ENCODE results near the gene AIDA. TPM values are rescaled to one million over a fixed set of nuclear protein-coding genes. Genes with fewer than 3 reads are reported as not detected.

The AIDA gene
- total RNA-seq, 4 donors from 2014 or later, result 79.3 to 119 (median 108) TPM

DNA sequence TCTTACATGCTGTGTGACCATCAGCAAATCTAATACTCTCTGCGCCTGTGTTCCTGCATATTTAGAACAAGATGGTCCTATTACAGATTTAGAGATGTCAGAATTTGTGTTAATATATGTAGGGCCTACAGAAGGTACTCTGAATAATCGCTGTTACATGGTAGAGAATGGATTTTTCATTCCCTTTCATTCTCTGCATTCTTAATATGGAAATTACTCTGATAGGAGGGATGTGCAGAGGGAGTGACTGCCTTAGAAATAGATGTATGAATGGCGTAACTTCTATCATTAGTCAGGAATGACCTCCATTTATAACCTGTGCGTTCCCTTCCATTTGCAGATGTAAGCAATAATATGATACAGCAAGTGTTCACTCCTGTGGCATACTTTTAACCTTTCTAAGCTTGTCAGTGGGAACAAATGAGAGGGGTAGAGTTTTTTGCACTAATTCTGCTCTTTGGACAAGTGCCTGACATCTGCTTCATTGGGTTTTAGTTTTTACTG lies 48.8 kb downstream of the AIDA start:
- WGBS, 2 donors (ENCODE audit: low coverage in 1 of 2), result 85 to 88% methylated on average over 4 of the region's 4 CpGs
- Histone ChIP-seq H3K27me3 (no peaks in the 10 kb centered on the region), H3K9me3 (no peaks in the 10 kb centered on the region), H3K4me3 (no peak overlapping the region), H3K36me3 (peaks cover 38 to 94% of the 10 kb centered on the region in 2 donors), H3K4me1 (peaks cover 0 to 6% (median 0%) of the 10 kb centered on the region in 3 donors), H3K27ac (no peak overlapping the region)
- TF ChIP-seq POLR2A (IDR thresholded peaks at IDR 0.05), result no peak
- TF ChIP-seq POLR2AphosphoS5 (IDR thresholded peaks at IDR 0.05), result no peak
- TF ChIP-seq CTCF (IDR thresholded peaks at IDR 0.05), result no peak
- no peak for TF ChIP-seq EP300 (IDR thresholded peaks at IDR 0.05)
- ATAC-seq, result no peak

DNA sequence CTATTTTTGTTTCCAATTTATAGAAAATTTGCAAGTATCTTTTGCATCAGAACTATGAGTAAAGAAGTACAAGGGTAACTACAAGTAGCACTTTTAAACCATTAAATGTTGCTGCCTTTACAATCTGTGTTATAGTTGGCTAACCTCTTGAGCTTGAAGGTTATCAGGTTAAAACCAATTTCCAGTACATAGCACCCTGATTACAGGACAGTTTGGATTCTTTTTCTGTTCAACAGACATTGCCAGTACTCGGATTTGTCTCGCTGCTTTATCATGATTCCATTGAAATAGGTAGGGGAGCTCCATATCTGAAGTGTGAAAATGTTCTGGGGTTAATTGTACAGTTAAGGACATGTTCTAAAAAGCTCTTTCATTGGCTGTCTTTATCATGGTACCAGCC lies 54.4 kb downstream of the AIDA start:
- no peak for TF ChIP-seq CTCF (IDR thresholded peaks at IDR 0.05)
- no peak for TF ChIP-seq EP300 (IDR thresholded peaks at IDR 0.05)
- no peak for TF ChIP-seq POLR2A (IDR thresholded peaks at IDR 0.05)
- no peak for TF ChIP-seq POLR2AphosphoS5 (IDR thresholded peaks at IDR 0.05)
- WGBS, 2 donors (ENCODE audit: low coverage in 1 of 2), result 94 to 96% methylated on average over 2 of the region's 2 CpGs
- Histone ChIP-seq H3K36me3 (peaks cover 53 to 100% of the 10 kb centered on the region in 2 donors), H3K9me3 (no peaks in the 10 kb centered on the region), H3K27ac (no peak overlapping the region), H3K4me1 (no peaks in the 10 kb centered on the region), H3K4me3 (no peak overlapping the region), H3K27me3 (no peaks in the 10 kb centered on the region)
- ATAC-seq, result no peak

- Histone ChIP-seq H3K36me3 (peaks cover 49 to 100% of the 10 kb centered on the region in 2 donors), H3K9me3 (no peaks in the 10 kb centered on the region), H3K4me1 (no peaks in the 10 kb centered on the region), H3K4me3 (no peak overlapping the region), H3K27me3 (no peaks in the 10 kb centered on the region), H3K27ac (no peak overlapping the region)
- TF ChIP-seq EP300 (IDR thresholded peaks at IDR 0.05) (no peak), POLR2A (IDR thresholded peaks at IDR 0.05) (no peak), CTCF (IDR thresholded peaks at IDR 0.05) (no peak), POLR2AphosphoS5 (IDR thresholded peaks at IDR 0.05) (no peak)
- WGBS, 2 donors (ENCODE audit: low coverage in 1 of 2), result 94% methylated on average over 2 of the region's 2 CpGs
- no peak for ATAC-seq
Observed at GRCh38 chr1:222656391-222657155, 55.7 kb downstream of the AIDA start.

DNA sequence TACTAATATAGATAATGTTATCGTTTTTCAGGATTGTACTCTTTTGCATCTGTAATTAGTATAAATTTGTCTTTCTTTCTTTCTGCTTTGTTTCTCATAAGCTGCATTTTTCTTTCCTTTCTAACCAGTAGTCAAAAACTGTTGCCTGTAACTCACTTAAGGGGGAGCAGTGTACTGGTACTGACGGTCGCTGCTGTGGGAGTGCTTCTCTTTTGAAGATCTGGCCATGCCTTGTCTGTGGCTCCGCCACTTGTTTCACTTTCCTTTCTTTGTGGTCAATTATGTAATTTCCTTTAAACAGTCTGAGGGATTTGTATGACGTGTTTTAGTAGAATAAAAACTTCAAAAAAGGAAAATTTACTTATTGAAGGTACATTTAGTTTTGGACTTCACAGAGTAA lies 57.4 kb downstream of the AIDA start:
- Histone ChIP-seq H3K36me3 (peaks cover 43 to 100% of the 10 kb centered on the region in 2 donors), H3K27me3 (no peaks in the 10 kb centered on the region), H3K27ac (no peak overlapping the region), H3K9me3 (no peaks in the 10 kb centered on the region), H3K4me3 (no peak overlapping the region), H3K4me1 (no peaks in the 10 kb centered on the region)
- TF ChIP-seq EP300 (IDR thresholded peaks at IDR 0.05), result no peak
- no peak for TF ChIP-seq POLR2A (IDR thresholded peaks at IDR 0.05)
- TF ChIP-seq CTCF (IDR thresholded peaks at IDR 0.05), result no peak
- no peak for TF ChIP-seq POLR2AphosphoS5 (IDR thresholded peaks at IDR 0.05)
- 59 to 61% methylated on average over 4 to 5 of the region's 5 CpGs for WGBS, 2 donors (ENCODE audit: low coverage in 1 of 2)
- no peak for ATAC-seq

Measured in gastroesophageal sphincter (tissue), 4 donors.